OCI-LY7 (cell line): Measurements from ENCODE around the gene HMG20B. TPM values are rescaled to one million over a fixed set of nuclear protein-coding genes. Genes with fewer than 3 reads are reported as not detected.

Experiments used
- BruUV-seq: library from RNA; stranded (reverse); fragments of 400-500 nt; replicated peaks from 2 replicates; lab custom pipeline; 2021; lab: Mats Ljungman, UMichigan
- CTCF ChIA-PET: fragments of 300-600 bp; sonication (Branson Sonifier 250); formaldehyde crosslinking; loops from one replicate; lab custom pipeline; 2022; ENCODE audit warnings: antibody characterized with exemption; ENCODE audit not compliant: unreplicated experiment; lab: Charles Lee
- POLR2A ChIA-PET: fragments of 300-600 bp; sonication (Branson Sonifier 250); formaldehyde crosslinking; loops from one replicate; lab custom pipeline; 2022; ENCODE audit warnings: antibody characterized with exemption; lab: Charles Lee
- DNase-seq: peaks from one replicate; pipeline ENCODE4 v3.0.0-alpha.2; 2015; ENCODE audit warnings: low spot score
- H2AFZ ChIP-seq: fragments of 200-600 bp; sonication (generic), shearing (Covaris generic); 2 replicates; pipeline ENCODE4 v1.6.1; 2014; ENCODE audit warnings: mild to moderate bottlenecking, antibody characterized with exemption, low read length, moderate library complexity
- H3K27ac ChIP-seq: fragments of 200-600 bp; sonication (generic); 2 replicates; pipeline ENCODE4 v1.5.1; 2014; ENCODE audit warnings: mixed run types, low read depth, mild to moderate bottlenecking, moderate library complexity, low read length, inconsistent platforms; ENCODE audit not compliant: poor library complexity, severe bottlenecking
- H3K36me3 ChIP-seq: fragments of 200-600 bp; sonication (generic); 2 replicates; pipeline ENCODE4 v1.6.1; 2014; ENCODE audit warnings: mild to moderate bottlenecking, antibody characterized with exemption, low read length, moderate library complexity, mixed read lengths; ENCODE audit not compliant: insufficient read depth
- H3K4me1 ChIP-seq: fragments of 200-600 bp; sonication (generic); 2 replicates; pipeline ENCODE4 v1.5.1; 2014; ENCODE audit warnings: mild to moderate bottlenecking, low read length; ENCODE audit not compliant: insufficient read depth, poor library complexity, severe bottlenecking
- H3K4me2 ChIP-seq: fragments of 200-600 bp; sonication (generic); 2 replicates; pipeline ENCODE4 v1.6.1; 2014; ENCODE audit warnings: mild to moderate bottlenecking, low read length
- H3K4me3 ChIP-seq: fragments of 200-600 bp; sonication (generic); 2 replicates; pipeline ENCODE4 v1.5.1; 2014; ENCODE audit warnings: mild to moderate bottlenecking, low read depth, low read length; ENCODE audit not compliant: poor library complexity, severe bottlenecking
- H3K79me2 ChIP-seq: fragments of 200-600 bp; sonication (generic); 2 replicates; pipeline ENCODE4 v1.6.1; 2016; ENCODE audit warnings: low read depth, mild to moderate bottlenecking, low read length, moderate library complexity, mixed read lengths; ENCODE audit not compliant: insufficient read depth
- H3K9me2 ChIP-seq: fragments of 200-600 bp; sonication (generic); 2 replicates; pipeline ENCODE4 v1.6.1; 2016; ENCODE audit warnings: mild to moderate bottlenecking, low read length, mixed read lengths; ENCODE audit not compliant: insufficient read depth
- H3K9me3 ChIP-seq: fragments of 200-600 bp; sonication (generic); 2 replicates; pipeline ENCODE4 v1.6.1; 2014; ENCODE audit warnings: mild to moderate bottlenecking, mixed run types, low read length, mixed read lengths
- H4K20me1 ChIP-seq: fragments of 200-600 bp; sonication (generic); 2 replicates; pipeline ENCODE4 v1.6.1; 2014; ENCODE audit warnings: mild to moderate bottlenecking, antibody characterized with exemption, low read length, moderate library complexity, mixed read lengths; ENCODE audit not compliant: insufficient read depth
- CTCF ChIP-seq: fragments of 200-600 bp; sonication (generic); conservative IDR thresholded peaks from 2 replicates; pipeline ENCODE4 v1.5.1; 2014; ENCODE audit warnings: mild to moderate bottlenecking, antibody characterized with exemption, low read length, moderate library complexity, mixed read lengths
- EZH2phosphoT487 ChIP-seq: fragments of 200-600 bp; sonication (generic); IDR thresholded peaks from 2 replicates; pipeline ENCODE4 v1.6.1; 2018; ENCODE audit warnings: low read depth, borderline replicate concordance, mild to moderate bottlenecking, mixed run types, antibody characterized with exemption, low read length, moderate library complexity, mixed read lengths
- intact Hi-C: fragments of 100-400 bp; cut with micrococcal nuclease; formaldehyde crosslinking; loops from one replicate; pipeline ENCODE4 v1.10.0; 2022; ENCODE audit not compliant: unreplicated experiment
- total RNA-seq, 2 experiments: library from RNA; depleted of rRNA in 1 of 2; stranded (reverse); fragments of >200 nt in 1 of 2; shearing (Covaris generic) in 1 of 2; gene quantifications; 2 replicates each; pipeline ENCODE4 v1.2.3, GENCODE V29; 2014 to 2022

HMG20B gene
- total RNA-seq, 2 experiments from 2014 or later = 91.0 to 119 TPM

GRCh38 chr19:3573858-3574637, 1.3 kb downstream of the HMG20B start:
- intact Hi-C loops = loop anchor here (5.0 kb wide), 1 partner anchor 67 kb away; the partner anchor contains the start of gene FZR1
- peaks cover 5% of the 10 kb centered on the region; the same call in 1 of the 2 replicates for H3K79me2 ChIP-seq
- no peak overlapping the region for H2AFZ ChIP-seq
- TF ChIP-seq EZH2phosphoT487 (no peak), CTCF (no peak)
- peak; percentile 99 for DNase-seq
- peak overlapping the region; percentile 98 for H3K4me3 ChIP-seq
- H4K20me1 ChIP-seq = no peaks in the 10 kb centered on the region
- no peaks in the 10 kb centered on the region for H3K9me3 ChIP-seq
- TSS peak; percentile 62 for BruUV-seq
- ChIA-PET CTCF (no interaction called here), POLR2A (interaction anchor here (0.5 to 1.4 kb wide), 5 partner anchors 9 to 248 kb away, joined by 3 to 5 read pairs (median 4); partner anchors contain the start of gene MFSD12)
- no peaks in the 10 kb centered on the region for H3K9me2 ChIP-seq
- H3K36me3 ChIP-seq = peaks cover 25% of the 10 kb centered on the region
- H3K27ac ChIP-seq = peak overlapping the region; percentile 74
- peaks cover 6% of the 10 kb centered on the region for H3K4me1 ChIP-seq
- peak overlapping the region; percentile 88 for H3K4me2 ChIP-seq

GRCh38 chr19:3575260-3575741, 2.6 kb downstream of the HMG20B start:
- Histone ChIP-seq H3K9me2 (no peaks in the 10 kb centered on the region), H3K4me2 (no peak overlapping the region), H3K79me2 (peaks cover 5% of the 10 kb centered on the region; the same call in 1 of the 2 replicates), H3K27ac (no peak overlapping the region), H4K20me1 (no peaks in the 10 kb centered on the region), H3K36me3 (peaks cover 25% of the 10 kb centered on the region), H3K9me3 (no peaks in the 10 kb centered on the region), H2AFZ (no peak overlapping the region), H3K4me3 (no peak overlapping the region), H3K4me1 (peaks cover 6% of the 10 kb centered on the region)
- ChIA-PET CTCF (no interaction called here), POLR2A (no interaction called here)
- no peak for DNase-seq
- BruUV-seq = no TSS peak
- TF ChIP-seq CTCF (no peak), EZH2phosphoT487 (no peak)
- intact Hi-C loops = no loop called here
